Epithelial cell of proximal tubule (primary cell): ENCODE measurements around the gene MISP. TPM values are rescaled to one million over a fixed set of nuclear protein-coding genes. Genes with fewer than 3 reads are reported as not detected.

Experiments used
- DNase-seq: peaks from one replicate; pipeline ENCODE4 v3.0.0-alpha.2; 2011; ENCODE audit warnings: low read depth
- H3K4me3 ChIP-seq: 2 replicates; pipeline ENCODE4 v1.5.1; 2011; ENCODE audit warnings: low read depth, mild to moderate bottlenecking, low read length
- CTCF ChIP-seq: conservative IDR thresholded peaks from 2 replicates; pipeline ENCODE4 v1.5.1; 2012; ENCODE audit warnings: low read depth, mild to moderate bottlenecking, low read length
- total RNA-seq: library from RNA; depleted of rRNA; stranded (reverse); fragments of >200 nt; gene quantifications from 2 replicates; pipeline ENCODE4 v1.2.3, GENCODE V29; 2015

Gene MISP
- total RNA-seq, 1 donor from 2014 or later, result 41.5 TPM

GRCh38 chr19:709196-709964 lies 41.5 kb upstream of the MISP start:
- TF ChIP-seq CTCF, result no peak
- H3K4me3 ChIP-seq, result peak overlapping the region; percentile 40
- DNase-seq, result no peak

DNA sequence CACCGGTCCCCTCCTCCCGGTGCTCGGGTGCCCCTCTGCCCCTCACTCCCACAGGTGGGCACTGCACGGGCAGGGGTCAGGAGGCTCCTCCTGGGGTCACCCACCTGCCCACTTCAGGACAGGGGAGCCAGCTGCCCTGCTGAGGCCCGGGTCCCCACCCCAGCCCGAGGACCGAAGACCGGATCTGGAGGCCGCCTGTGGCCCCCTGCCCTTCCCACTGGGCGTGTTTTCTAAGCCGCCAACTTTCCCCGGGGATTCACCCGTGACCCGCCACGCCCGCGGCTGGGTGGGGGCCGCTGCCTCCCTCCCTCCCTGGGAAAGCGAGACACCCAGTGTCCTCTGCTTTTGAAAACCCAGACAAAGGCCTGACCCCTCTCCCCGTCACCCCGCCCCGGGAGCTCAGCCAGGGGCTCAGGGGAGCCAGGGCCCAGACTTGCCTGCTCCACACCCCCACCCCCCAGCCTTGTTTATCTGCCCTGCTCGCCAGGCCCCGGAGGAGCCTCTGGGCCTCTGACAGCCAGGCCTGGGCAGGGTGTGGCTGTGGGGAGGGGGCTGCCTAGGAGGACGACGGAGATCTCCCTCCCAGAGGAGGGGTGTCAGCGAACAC lies 40.8 kb upstream of the MISP start:
- peak overlapping the region; percentile 40 for H3K4me3 ChIP-seq
- no peak for TF ChIP-seq CTCF
- DNase-seq, result no peak

GRCh38 chr19:710767-711166 lies 40.1 kb upstream of the MISP start:
- no peak for DNase-seq
- no peak overlapping the region for H3K4me3 ChIP-seq
- no peak for TF ChIP-seq CTCF

DNA sequence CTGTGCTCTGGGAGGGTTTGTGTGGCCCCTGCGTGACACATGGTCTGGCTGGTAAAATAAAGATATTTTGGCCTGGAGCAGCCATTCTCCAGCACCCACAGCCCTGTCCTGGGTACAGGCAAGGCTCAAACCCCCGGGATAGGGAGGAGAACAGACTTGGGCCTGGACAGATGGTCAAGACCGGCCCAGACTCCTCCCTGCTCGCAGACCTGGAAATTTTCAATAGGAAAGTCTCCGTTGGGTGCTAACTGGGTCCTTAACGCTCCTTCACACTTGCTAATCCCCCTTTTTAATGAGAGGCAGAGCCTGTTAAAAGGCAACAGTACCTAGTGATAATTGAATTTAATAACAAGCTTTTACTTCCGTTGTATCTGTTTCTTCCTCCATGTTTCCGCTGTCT lies 39.7 kb upstream of the MISP start:
- DNase-seq, result no peak
- H3K4me3 ChIP-seq, result no peak overlapping the region
- TF ChIP-seq CTCF, result no peak

DNA sequence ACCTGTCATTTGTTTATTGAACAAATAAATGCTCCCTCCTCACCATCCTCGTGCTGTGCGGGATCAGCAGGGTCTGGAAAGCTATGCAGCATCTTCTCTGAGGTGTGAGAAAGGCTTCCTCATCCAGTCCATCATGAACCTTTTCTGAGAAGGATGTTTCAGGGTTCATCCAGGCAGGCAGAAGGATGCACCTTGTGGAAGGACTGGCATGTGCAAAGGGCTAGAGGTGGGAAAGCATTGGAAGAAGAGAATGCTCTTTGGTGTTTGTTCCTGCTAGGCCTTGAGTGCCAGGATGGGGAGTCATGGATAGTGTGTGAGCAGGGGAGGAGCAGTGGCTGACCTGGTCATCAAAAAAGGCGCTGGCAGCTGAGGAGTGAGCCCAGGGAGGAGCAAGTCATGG lies 35.6 kb upstream of the MISP start:
- no peak for DNase-seq
- no peak overlapping the region for H3K4me3 ChIP-seq
- no peak for TF ChIP-seq CTCF

GRCh38 chr19:718251-718951 lies 32.5 kb upstream of the MISP start:
- no peak for DNase-seq
- no peak for TF ChIP-seq CTCF
- H3K4me3 ChIP-seq, result no peak overlapping the region
